Fibroblast of villous mesenchyme (primary cell): ENCODE results near the gene LPO. TPM values are rescaled to one million over a fixed set of nuclear protein-coding genes. Genes with fewer than 3 reads are reported as not detected.

Experiments
- DNase-seq: peaks from one replicate; pipeline ENCODE4 v3.0.0-alpha.2; 2010; ENCODE audit warnings: low read depth
- H3K4me3 ChIP-seq: 2 replicates; pipeline ENCODE4 v1.5.1; 2011; ENCODE audit warnings: low read depth, mild to moderate bottlenecking, low read length
- total RNA-seq: library from RNA; depleted of rRNA; stranded (reverse); fragments of >200 nt; gene quantifications from 2 replicates; pipeline ENCODE4 v1.2.3, GENCODE V29; 2012
- TF ChIP-seq, protein P1 (sequence below): IDR thresholded peaks from 2 replicates; pipeline ENCODE4 v1.5.1; 2012; ENCODE audit warnings: low read depth, mild to moderate bottlenecking, low read length; ENCODE audit not compliant: insufficient read depth

The LPO gene
- total RNA-seq, 1 donor, result not detected

GRCh38 chr17:58196610-58197009 lies 41.8 kb upstream of the LPO start:
- TF ChIP-seq, protein P1, sequence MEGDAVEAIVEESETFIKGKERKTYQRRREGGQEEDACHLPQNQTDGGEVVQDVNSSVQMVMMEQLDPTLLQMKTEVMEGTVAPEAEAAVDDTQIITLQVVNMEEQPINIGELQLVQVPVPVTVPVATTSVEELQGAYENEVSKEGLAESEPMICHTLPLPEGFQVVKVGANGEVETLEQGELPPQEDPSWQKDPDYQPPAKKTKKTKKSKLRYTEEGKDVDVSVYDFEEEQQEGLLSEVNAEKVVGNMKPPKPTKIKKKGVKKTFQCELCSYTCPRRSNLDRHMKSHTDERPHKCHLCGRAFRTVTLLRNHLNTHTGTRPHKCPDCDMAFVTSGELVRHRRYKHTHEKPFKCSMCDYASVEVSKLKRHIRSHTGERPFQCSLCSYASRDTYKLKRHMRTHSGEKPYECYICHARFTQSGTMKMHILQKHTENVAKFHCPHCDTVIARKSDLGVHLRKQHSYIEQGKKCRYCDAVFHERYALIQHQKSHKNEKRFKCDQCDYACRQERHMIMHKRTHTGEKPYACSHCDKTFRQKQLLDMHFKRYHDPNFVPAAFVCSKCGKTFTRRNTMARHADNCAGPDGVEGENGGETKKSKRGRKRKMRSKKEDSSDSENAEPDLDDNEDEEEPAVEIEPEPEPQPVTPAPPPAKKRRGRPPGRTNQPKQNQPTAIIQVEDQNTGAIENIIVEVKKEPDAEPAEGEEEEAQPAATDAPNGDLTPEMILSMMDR, result no peak
- H3K4me3 ChIP-seq, result no peak overlapping the region
- DNase-seq, result no peak

GRCh38 chr17:58200024-58200633 lies 38.3 kb upstream of the LPO start:
- peak; percentile 35 for DNase-seq
- TF ChIP-seq, protein P1, result peak; percentile 62
- no peak overlapping the region for H3K4me3 ChIP-seq

DNA sequence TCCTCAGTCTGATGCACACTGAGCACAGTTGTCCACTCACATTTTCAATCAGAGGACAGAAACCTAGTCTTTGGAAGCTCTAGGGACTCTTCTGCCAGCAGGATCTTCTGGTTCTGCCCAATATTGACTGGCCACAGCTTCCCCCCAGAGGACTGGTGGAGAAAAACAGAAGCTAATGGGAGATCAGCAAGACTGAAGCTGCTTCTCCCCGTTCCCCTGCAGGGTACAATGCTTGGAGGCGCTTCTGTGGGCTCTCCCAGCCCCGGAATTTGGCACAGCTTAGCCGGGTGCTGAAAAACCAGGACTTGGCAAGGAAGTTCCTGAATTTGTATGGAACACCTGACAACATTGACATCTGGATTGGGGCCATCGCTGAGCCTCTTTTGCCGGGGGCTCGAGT lies 35.5 kb upstream of the LPO start:
- TF ChIP-seq, protein P1, result no peak
- no peak overlapping the region for H3K4me3 ChIP-seq
- DNase-seq, result no peak

GRCh38 chr17:58204796-58205195 lies 33.6 kb upstream of the LPO start:
- no peak overlapping the region for H3K4me3 ChIP-seq
- DNase-seq, result no peak

GRCh38 chr17:58205936-58206335 lies 32.4 kb upstream of the LPO start:
- no peak for DNase-seq
- no peak overlapping the region for H3K4me3 ChIP-seq
- TF ChIP-seq, protein P1, result no peak

More at GRCh38 chr17:58204796-58205195, 33.6 kb upstream of the LPO start:
- TF ChIP-seq, protein P1, result no peak

DNA sequence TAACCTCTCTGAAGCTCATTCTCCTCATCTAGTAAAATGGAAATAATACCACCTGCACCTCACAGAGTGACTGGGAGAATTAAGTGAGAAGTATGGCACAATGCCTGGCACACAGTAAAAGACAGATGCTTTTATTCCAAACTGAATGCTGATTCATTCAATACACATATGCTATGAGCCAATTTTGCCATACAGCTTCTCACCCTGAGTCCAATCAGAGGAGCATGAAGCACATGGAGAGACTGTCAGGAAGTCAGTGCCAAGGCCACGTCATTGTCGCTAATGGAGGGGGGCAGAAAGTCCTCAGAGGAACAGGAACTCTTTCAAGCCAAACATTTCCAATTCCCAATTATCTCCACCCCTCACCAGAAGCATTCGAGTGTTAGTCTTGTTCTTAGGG lies 30.9 kb upstream of the LPO start:
- TF ChIP-seq, protein P1, result no peak
- H3K4me3 ChIP-seq, result no peak overlapping the region
- no peak for DNase-seq

DNA sequence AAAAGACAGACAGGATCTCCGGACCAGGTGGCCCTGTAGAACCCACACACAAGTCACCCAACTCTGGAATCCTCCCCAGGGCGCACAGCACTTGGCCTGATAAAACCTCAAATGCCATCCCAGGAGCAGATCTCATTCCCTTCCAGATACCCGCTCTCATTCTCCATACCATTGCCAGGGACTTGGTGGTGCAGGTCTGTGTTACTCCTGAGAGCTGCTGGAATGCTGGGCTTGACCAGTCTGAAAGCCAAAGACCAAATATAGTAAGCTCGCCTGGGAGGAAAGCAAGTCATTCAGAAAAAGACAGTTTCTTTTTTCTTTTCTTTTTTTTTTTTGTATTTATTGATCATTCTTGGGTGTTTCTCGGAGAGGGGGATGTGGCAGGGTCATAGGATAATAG lies 30.0 kb upstream of the LPO start:
- TF ChIP-seq, protein P1, result no peak
- DNase-seq, result no peak
- no peak overlapping the region for H3K4me3 ChIP-seq
